IMR-90 (cell line): ENCODE data around the gene ADCY4.
"Not testable (repeated sequence)": the region's sequence is repeated elsewhere in the genome, so short reads cannot be mapped to it uniquely, and the experiment has no call there.

Source experiments
- BHLHE40 ChIP-seq: fragments of 150-350 bp; IDR thresholded peaks from 2 replicates; pipeline ENCODE4 v1.6.1; 2016; ENCODE audit warnings: mild to moderate bottlenecking, low read depth, low read length
- CEBPB ChIP-seq: IDR thresholded peaks from 2 replicates; pipeline ENCODE4 v1.6.1; 2012; ENCODE audit warnings: low read depth, low read length, improper control_type of control experiment
- CHD1 ChIP-seq: IDR thresholded peaks from 2 replicates; pipeline ENCODE4 v1.6.1; 2012; ENCODE audit warnings: low read depth, low read length, improper control_type of control experiment
- CTCF ChIP-seq: conservative IDR thresholded peaks from 2 replicates; pipeline ENCODE4 v1.5.1; 2012; ENCODE audit warnings: mild to moderate bottlenecking, low read depth, low read length, improper control_type of control experiment
- ELK1 ChIP-seq: fragments of 150-350 bp; IDR thresholded peaks from 2 replicates; pipeline ENCODE4 v1.6.1; 2016; ENCODE audit warnings: low read depth, mild to moderate bottlenecking, low read length, moderate library complexity, borderline replicate concordance
- MAFK ChIP-seq: IDR thresholded peaks from 2 replicates; pipeline ENCODE4 v1.6.1; 2012; ENCODE audit warnings: low read depth, low read length, improper control_type of control experiment
- MXI1 ChIP-seq: IDR thresholded peaks from 2 replicates; pipeline ENCODE4 v1.6.1; 2012; ENCODE audit warnings: low read depth, mild to moderate bottlenecking, low read length, moderate library complexity, borderline replicate concordance
- POLR2A ChIP-seq: IDR thresholded peaks from 2 replicates; pipeline ENCODE4 v1.6.1; 2012; ENCODE audit warnings: mild to moderate bottlenecking, low read depth, low read length
- RAD21 ChIP-seq: IDR thresholded peaks from 2 replicates; pipeline ENCODE4 v1.6.1; 2012; ENCODE audit warnings: low read length, improper control_type of control experiment
- USF2 ChIP-seq: fragments of 150-350 bp; IDR thresholded peaks from 2 replicates; pipeline ENCODE4 v1.6.1; 2017; ENCODE audit warnings: mild to moderate bottlenecking, antibody characterized with exemption, low read length, low read depth

- TF ChIP-seq ELK1, POLR2A, CTCF, BHLHE40, MAFK, CEBPB, RAD21, CHD1, USF2, MXI1: not testable (repeated sequence)
Measured at GRCh38 chr14:24371605-24372004, 36.7 kb upstream of the ADCY4 start.
